GM19035 (cell line): ENCODE measurements around the gene SLC15A3.

Source experiments
- ATAC-seq: cut with Tn5 transposase; IDR thresholded peaks from one replicate; pipeline ENCODE4 v1.9.1; 2021; ENCODE audit not compliant: unreplicated experiment

The SLC15A3 gene

GRCh38 chr11:60951904-60952741 lies at the start of gene SLC15A3:
Gene SLC15A3 (minus strand): TSS chr11:60952176. CDS start chr11:60951551, 625 bp downstream.
- peak; percentile 75 for ATAC-seq

- ATAC-seq: no peak
These were observed 48.5 kb upstream of the SLC15A3 start for GRCh38 chr11:61000426-61000825.

GRCh38 chr11:60996381-60997138 lies 44.6 kb upstream of the SLC15A3 start:
- ATAC-seq: no peak

GRCh38 chr11:60995798-60996197 lies 43.8 kb upstream of the SLC15A3 start:
- ATAC-seq: no peak

- no peak for ATAC-seq
These were observed 42.6 kb upstream of the SLC15A3 start for GRCh38 chr11:60994541-60995080.

GRCh38 chr11:60993615-60994014 lies 41.6 kb upstream of the SLC15A3 start:
- ATAC-seq: no peak

- no peak for ATAC-seq
These were observed 41.0 kb upstream of the SLC15A3 start for GRCh38 chr11:60992842-60993409.

- ATAC-seq: no peak
These were observed 39.5 kb upstream of the SLC15A3 start for GRCh38 chr11:60991457-60991856.

- ATAC-seq: no peak
These were observed 37.2 kb upstream of the SLC15A3 start for GRCh38 chr11:60989093-60989650.

GRCh38 chr11:60988658-60989057 lies 36.7 kb upstream of the SLC15A3 start:
- no peak for ATAC-seq

- no peak for ATAC-seq
These were observed 35.8 kb upstream of the SLC15A3 start for GRCh38 chr11:60987577-60988277.

- no peak for ATAC-seq
These were observed 34.3 kb upstream of the SLC15A3 start for GRCh38 chr11:60985991-60986915.

GRCh38 chr11:60985501-60985900 lies 33.5 kb upstream of the SLC15A3 start:
- ATAC-seq: no peak

- ATAC-seq: no peak
These were observed 32.7 kb upstream of the SLC15A3 start for GRCh38 chr11:60984636-60985035.

- no peak for ATAC-seq
These were observed 32.2 kb upstream of the SLC15A3 start for GRCh38 chr11:60984149-60984548.

- no peak for ATAC-seq
These were observed 30.2 kb upstream of the SLC15A3 start for GRCh38 chr11:60982184-60982583.

- ATAC-seq: no peak
These were observed 29.5 kb upstream of the SLC15A3 start for GRCh38 chr11:60981515-60981914.

- ATAC-seq: no peak
These were observed 26.8 kb upstream of the SLC15A3 start for GRCh38 chr11:60978546-60979380.

- ATAC-seq: no peak
These were observed 25.9 kb upstream of the SLC15A3 start for GRCh38 chr11:60977836-60978235.
